Calu3 (cell line): Measurements from ENCODE around the gene HOXC11. TPM values are rescaled to one million over a fixed set of nuclear protein-coding genes. Genes with fewer than 3 reads are reported as not detected.

Experiments used
- BruUV-seq: library from RNA; stranded (reverse); fragments of 400-500 nt; replicated peaks from 2 replicates; lab custom pipeline; 2021; lab: Mats Ljungman, UMichigan
- CTCF ChIA-PET: fragments of 300-600 bp; sonication (Branson Sonifier 250); formaldehyde crosslinking; loops from one replicate; lab custom pipeline; 2022; ENCODE audit warnings: antibody characterized with exemption; lab: Charles Lee
- DNase-seq: peaks from one replicate; pipeline ENCODE4 v3.0.0; 2022
- H3K27ac Mint-ChIP-seq: one replicate; pipeline ENCODE4 v1.8.0; 2022; ENCODE audit warnings: mixed read lengths; ENCODE audit not compliant: unreplicated experiment
- H3K27me3 Mint-ChIP-seq: one replicate; pipeline ENCODE4 v1.8.0; 2022; ENCODE audit warnings: mixed read lengths; ENCODE audit not compliant: unreplicated experiment
- H3K36me3 Mint-ChIP-seq: one replicate; pipeline ENCODE4 v1.8.0; 2022; ENCODE audit warnings: mild to moderate bottlenecking, moderate library complexity, mixed read lengths; ENCODE audit not compliant: insufficient read depth, unreplicated experiment
- H3K4me1 Mint-ChIP-seq: one replicate; pipeline ENCODE4 v1.8.0; 2022; ENCODE audit warnings: mild to moderate bottlenecking, low read depth, mixed read lengths; ENCODE audit not compliant: unreplicated experiment
- H3K4me3 Mint-ChIP-seq: one replicate; pipeline ENCODE4 v1.8.0; 2022; ENCODE audit warnings: mild to moderate bottlenecking, low read depth, moderate library complexity, mixed read lengths; ENCODE audit not compliant: unreplicated experiment
- H3K9me3 Mint-ChIP-seq: one replicate; pipeline ENCODE4 v1.8.0; 2022; ENCODE audit warnings: low read depth, mixed read lengths; ENCODE audit not compliant: unreplicated experiment
- CTCF ChIP-seq: fragments of 200-600 bp; IDR thresholded peaks from one replicate; pipeline ENCODE4 v1.8.0; 2022; ENCODE audit warnings: antibody characterized with exemption; ENCODE audit not compliant: unreplicated experiment
- intact Hi-C: fragments of 100-400 bp; cut with micrococcal nuclease; formaldehyde crosslinking; loops from one replicate; pipeline ENCODE4 v1.10.0; 2022; ENCODE audit not compliant: unreplicated experiment
- total RNA-seq: library from RNA; stranded (reverse); gene quantifications from 2 replicates; pipeline ENCODE4 v1.2.3, GENCODE V29; 2022

Gene HOXC11
- total RNA-seq, 1 experiment from 2014 or later = not detected

GRCh38 chr12:53928054-53928835 is 44.7 kb upstream of the HOXC11 start:
- CTCF ChIA-PET = no interaction called here
- peaks cover 89% of the 10 kb centered on the region for H3K27me3 Mint-ChIP-seq
- H3K36me3 Mint-ChIP-seq = no peaks in the 10 kb centered on the region
- H3K27ac Mint-ChIP-seq = no peak overlapping the region
- DNase-seq = no peak
- no peaks in the 10 kb centered on the region for H3K9me3 Mint-ChIP-seq
- intact Hi-C loops = no loop called here
- H3K4me1 Mint-ChIP-seq = peaks cover 7% of the 10 kb centered on the region
- TF ChIP-seq CTCF = no peak
- H3K4me3 Mint-ChIP-seq = no peak overlapping the region
- no TSS peak for BruUV-seq

DNA sequence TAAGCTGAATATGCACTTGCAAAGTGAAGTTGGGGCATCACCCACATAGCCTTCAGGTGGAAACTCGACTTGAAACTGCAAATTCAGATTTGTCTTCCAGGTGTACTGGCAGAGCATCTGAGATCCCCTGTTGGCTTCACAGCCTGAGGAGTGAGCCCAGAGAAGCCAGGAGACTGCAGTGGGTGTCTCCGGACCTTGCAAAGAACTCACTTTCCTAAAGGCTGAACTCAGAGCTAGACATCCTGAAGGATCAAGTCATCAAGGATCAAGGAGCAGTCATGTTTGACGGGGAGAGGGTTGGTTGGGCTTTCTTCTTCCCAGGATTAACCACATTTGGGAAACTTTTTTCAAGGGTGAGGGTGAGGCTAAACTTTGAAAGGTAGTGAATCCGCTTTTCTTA is 43.4 kb upstream of the HOXC11 start:
- CTCF ChIA-PET = no interaction called here
- peaks cover 92% of the 10 kb centered on the region for H3K27me3 Mint-ChIP-seq

DNA sequence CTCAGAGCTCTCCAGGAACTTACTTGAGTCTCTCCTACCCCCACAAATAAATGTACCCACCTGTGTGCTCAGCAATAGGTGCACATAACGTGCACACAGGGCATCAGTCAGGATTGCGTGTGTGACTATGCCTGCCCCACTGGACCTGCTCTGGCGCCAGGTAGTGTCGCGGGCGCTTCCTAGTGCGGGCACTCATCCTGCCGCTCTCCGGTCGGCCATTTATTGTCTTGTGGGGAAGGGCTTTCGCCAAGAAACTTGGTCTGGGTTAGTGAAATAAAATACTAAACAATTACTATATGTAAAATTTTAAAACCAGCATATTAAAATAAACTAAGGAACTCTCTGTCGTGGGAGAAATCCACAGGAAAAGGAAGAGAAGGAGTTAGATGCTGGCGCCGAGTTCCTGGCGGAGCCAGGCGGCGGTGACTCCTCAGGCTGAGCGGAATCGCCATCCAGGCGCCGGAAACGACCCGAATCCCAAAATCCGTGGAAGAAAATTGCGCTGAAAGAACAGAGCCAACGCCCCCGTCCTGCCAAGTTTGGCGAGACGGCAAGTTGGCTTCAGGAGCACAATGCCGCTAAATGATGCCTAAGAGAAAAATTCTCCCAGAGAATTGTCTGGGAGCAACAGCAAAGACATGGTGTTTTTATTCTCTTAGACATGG is 42.2 kb upstream of the HOXC11 start:
- DNase-seq = no peak
- H3K4me3 Mint-ChIP-seq = no peak overlapping the region
- intact Hi-C loops = no loop called here
- H3K27ac Mint-ChIP-seq = no peak overlapping the region
- CTCF ChIA-PET = no interaction called here
- peaks cover 100% of the 10 kb centered on the region for H3K27me3 Mint-ChIP-seq
- no peaks in the 10 kb centered on the region for H3K9me3 Mint-ChIP-seq
- no peaks in the 10 kb centered on the region for H3K4me1 Mint-ChIP-seq
- TF ChIP-seq CTCF = no peak
- no peaks in the 10 kb centered on the region for H3K36me3 Mint-ChIP-seq
- no TSS peak for BruUV-seq

More for the DNA sequence above, 43.4 kb upstream of the HOXC11 start:
- Mint-ChIP-seq H3K9me3 (no peaks in the 10 kb centered on the region), H3K27ac (no peak overlapping the region), H3K4me1 (no peaks in the 10 kb centered on the region), H3K4me3 (no peak overlapping the region), H3K36me3 (no peaks in the 10 kb centered on the region)
- intact Hi-C loops = no loop called here
- no peak for TF ChIP-seq CTCF
- DNase-seq = no peak
- no TSS peak for BruUV-seq

- CTCF ChIA-PET = no interaction called here
- no peaks in the 10 kb centered on the region for H3K9me3 Mint-ChIP-seq
- intact Hi-C loops = no loop called here
These were observed 40.9 kb upstream of the HOXC11 start for GRCh38 chr12:53931844-53932581.

More at GRCh38 chr12:53931844-53932581, 40.9 kb upstream of the HOXC11 start:
- no peak for TF ChIP-seq CTCF
- Mint-ChIP-seq H3K27ac (no peak overlapping the region), H3K36me3 (no peaks in the 10 kb centered on the region), H3K4me3 (no peak overlapping the region), H3K4me1 (no peaks in the 10 kb centered on the region), H3K27me3 (peaks cover 100% of the 10 kb centered on the region)
- no TSS peak for BruUV-seq
- no peak for DNase-seq
